HepG2 (cell line): ENCODE data around the gene SURF6. TPM values are rescaled to one million over a fixed set of nuclear protein-coding genes. Genes with fewer than 3 reads are reported as not detected.

ENCODE experiments used
- ATAC-seq: fragments of 200-7000 bp; cut with Tn5 transposase; 3 replicates; pipeline ENCODE4 v1.9.1; 2020; ENCODE audit warnings: mild to moderate bottlenecking, moderate library complexity
- BruUV-seq: library from RNA; stranded (reverse); fragments of 400-500 nt; replicated peaks from 2 replicates; lab custom pipeline; 2021; lab: Mats Ljungman, UMichigan
- CTCF ChIA-PET: fragments of 300-600 bp; formaldehyde crosslinking; extraction: SDS; loops from one replicate; lab custom pipeline; 2021; ENCODE audit warnings: low total read pairs, inconsistent platforms, low intra/inter-chr PET ratio; lab: Yijun Ruan, JAX
- POLR2A ChIA-PET: fragments of 350-600 bp; sonication (Branson Sonifier 250); formaldehyde crosslinking; loops from one replicate; lab custom pipeline; 2020; ENCODE audit warnings: antibody characterized with exemption, inconsistent platforms; lab: Yijun Ruan, JAX
- DNase-seq: peaks from one replicate; pipeline ENCODE4 v3.0.0-alpha.2; 2015; ENCODE audit warnings: low spot score
- FAIRE-seq: peaks from 3 replicates; lab custom pipeline; 2011; peaks lifted over from hg19 to GRCh38; lab: Jason Lieb, UNC
- H2AFZ ChIP-seq: one replicate; pipeline ENCODE4 v1.6.1; 2011; ENCODE audit warnings: low read length, inconsistent platforms
- H3K27ac ChIP-seq: fragments of 300-600 bp; 3 replicates; pipeline ENCODE4 v1.8.0; 2011; ENCODE audit warnings: mixed run types, mild to moderate bottlenecking, mixed read lengths, low read length, inconsistent platforms; ENCODE audit not compliant: insufficient read depth; ENCODE audit errors: extremely low read length
- H3K27me3 ChIP-seq, 2 experiments: fragments of 200-600 bp in 1 of 2; 2 replicates in 1 of 2; 3 replicates in 1 of 2; pipeline versions ENCODE4 v1.6.0 to v1.8.0; 2011; ENCODE audit warnings: low read length in 2 of 2, mild to moderate bottlenecking in 2 of 2, moderate library complexity in 2 of 2, inconsistent platforms in 1 of 2; ENCODE audit not compliant: insufficient read depth in 2 of 2, control insufficient read depth in 1 of 2
- H3K36me3 ChIP-seq, 2 experiments: fragments of 200-600 bp in 1 of 2; replicated peaks in 1 of 2; 2 replicates in 1 of 2; 3 replicates in 1 of 2; pipeline versions ENCODE4 v1.5.1 to v1.8.0; 2011; ENCODE audit warnings: low read length in 2 of 2, inconsistent platforms in 1 of 2; ENCODE audit not compliant: insufficient read depth in 2 of 2, control insufficient read depth in 1 of 2
- H3K4me1 ChIP-seq: 2 replicates; pipeline ENCODE4 v1.5.1; 2012; ENCODE audit warnings: low read length, inconsistent platforms; ENCODE audit not compliant: insufficient read depth
- H3K4me2 ChIP-seq: 2 replicates; pipeline ENCODE4 v1.6.0; 2011; ENCODE audit warnings: low read depth, low read length, inconsistent platforms
- H3K4me3 ChIP-seq, 3 experiments: fragments of 200-600 bp in 1 of 3; sonication (generic), shearing (Covaris generic) in 1 of 3; replicated peaks in 1 of 3; 2 replicates each; pipeline ENCODE4 v1.5.1; 2011 to 2016; ENCODE audit warnings: low read length in 3 of 3, inconsistent platforms in 2 of 3, low read depth in 2 of 3, mild to moderate bottlenecking in 2 of 3, control low read depth in 1 of 3, mixed read lengths in 1 of 3; ENCODE audit not compliant: insufficient read depth in 1 of 3
- H3K79me2 ChIP-seq: one replicate; pipeline ENCODE4 v1.6.1; 2011; ENCODE audit warnings: low read length, inconsistent platforms; ENCODE audit not compliant: insufficient read depth
- H3K9ac ChIP-seq: 2 replicates; pipeline ENCODE4 v1.6.0; 2011; ENCODE audit warnings: mild to moderate bottlenecking, low read depth, low read length, inconsistent platforms; ENCODE audit not compliant: insufficient read depth
- H3K9me3 ChIP-seq: 2 replicates; pipeline ENCODE4 v1.5.1; 2012; ENCODE audit warnings: mild to moderate bottlenecking, low read length
- H4K20me1 ChIP-seq: 2 replicates; pipeline ENCODE4 v1.6.0; 2011; ENCODE audit warnings: inconsistent platforms, mild to moderate bottlenecking, low read length, moderate library complexity; ENCODE audit not compliant: insufficient read depth
- AGO2 ChIP-seq: fragments of 200-400 bp; formaldehyde crosslinking; optimal IDR thresholded peaks from 2 replicates; pipeline ENCODE3; 2017; ENCODE audit warnings: mild to moderate bottlenecking, low read depth, low read length, moderate library complexity
- ELF1 ChIP-seq: sonication (generic); formaldehyde crosslinking; IDR thresholded peaks from 2 replicates; pipeline ENCODE4 v1.4.0; 2020; ENCODE audit warnings: missing genetic modification reagents
- POLR2G ChIP-seq: fragments of 200-400 bp; formaldehyde crosslinking; IDR thresholded peaks from 2 replicates; pipeline ENCODE4 v1.6.1; 2018; ENCODE audit warnings: mild to moderate bottlenecking, low read depth, low read length, moderate library complexity
- RBM22 ChIP-seq: fragments of 200-400 bp; formaldehyde crosslinking; optimal IDR thresholded peaks from 2 replicates; pipeline ENCODE3; 2017; ENCODE audit warnings: mild to moderate bottlenecking, low read length, moderate library complexity
- ZKSCAN5 ChIP-seq: sonication (generic); formaldehyde crosslinking; IDR thresholded peaks from 2 replicates; pipeline ENCODE4 v1.5.1; 2020; ENCODE audit warnings: mild to moderate bottlenecking, missing genetic modification reagents
- WGBS: methylation state at CpG from one replicate; pipeline ENCODE4 v1.1.6; 2017; ENCODE audit warnings: low lambda C conversion rate; 5-methylcytosine and 5-hydroxymethylcytosine counted together
- in situ Hi-C: cut with HindIII; loops from 2 replicates; pipeline ENCODE4 v1.10.0; 2017; ENCODE audit warnings: low pct_unique_long_range_greater_than_20kb; ENCODE audit not compliant: extremely low pct_ligation_motif_present
- intact Hi-C: fragments of 100-400 bp; cut with micrococcal nuclease; formaldehyde crosslinking; loops from one replicate; pipeline ENCODE4 v1.10.0; 2022; ENCODE audit not compliant: unreplicated experiment
- polyA plus RNA-seq, 8 experiments: library from polyadenylated mRNA; depleted of rRNA in 3 of 8; stranded (reverse) in 7 of 8; unstranded in 1 of 8; fragments of >200 nt; fragmentation: Illumina TruSeq in 4 of 8; extraction: Trizol in 4 of 8; gene quantifications; 2 replicates each; pipeline versions ENCODE4 v1.2.1 to v1.2.3, GENCODE V29; 2011 to 2016; ENCODE audit warnings: low read depth in 4 of 8, missing spikeins in 1 of 8, mixed read lengths in 1 of 8; ENCODE audit not compliant: insufficient read depth in 1 of 8
- total RNA-seq, 5 experiments: library from RNA; depleted of rRNA; stranded (reverse); fragments of >200 nt; fragmentation: Illumina TruSeq; extraction: Trizol; gene quantifications; 2 replicates each; pipeline ENCODE4 v1.2.3, GENCODE V29; 2016; ENCODE audit warnings: low read depth in 1 of 5

SURF6 gene
- total and polyA plus RNA-seq, 2 of the 13 experiments (the other 11 are each of a cell fraction or from before 2014, with no cell fraction given): 5.9 to 14.7 TPM

DNA sequence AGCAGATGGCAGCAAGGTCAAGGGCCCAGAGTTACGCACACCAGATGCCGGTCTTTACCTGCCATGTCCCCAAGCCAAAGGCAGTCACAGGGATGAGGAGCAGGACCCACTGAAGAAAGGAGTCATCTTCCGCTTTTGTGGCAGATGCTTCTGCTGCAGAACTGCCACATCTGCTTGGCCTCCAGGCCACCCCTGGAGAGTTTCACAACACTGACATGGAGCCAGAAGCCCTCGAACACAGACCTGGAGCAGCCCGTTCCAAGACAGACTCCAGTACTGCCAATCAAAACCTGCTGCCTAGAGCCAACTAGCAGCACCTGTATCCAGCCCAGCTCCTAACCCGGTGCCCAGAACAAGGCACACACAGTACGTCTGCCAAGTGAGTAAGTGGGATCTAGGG, 18.8 kb upstream of the SURF6 start:
- H3K4me3 ChIP-seq: peak overlapping the region in 1 of 3 experiments; percentile 91; a peak in 1 of 6 replicates
- no peak overlapping the region for H2AFZ ChIP-seq
- POLR2A ChIA-PET: interaction anchor here (0.9 to 1.9 kb wide), 4 partner anchors 8 to 105 kb away, joined by 3 to 6 read pairs (median 4); partner anchors contain the start of gene CACFD1
- CTCF ChIA-PET: no interaction called here
- H3K4me1 ChIP-seq: peaks cover 44% of the 10 kb centered on the region
- H4K20me1 ChIP-seq: peaks cover 17% of the 10 kb centered on the region
- H3K36me3 ChIP-seq: peaks cover 18 to 46% of the 10 kb centered on the region in 2 experiments
- no peak for FAIRE-seq
- H3K4me2 ChIP-seq: peak overlapping the region; percentile 86
- ATAC-seq: no peak
- peak; percentile 24 for TF ChIP-seq AGO2
- no peak for TF ChIP-seq ZKSCAN5 (CRISPR knock-in tag)
- TF ChIP-seq, all 625 proteins: peak for 1
- Histone ChIP-seq H3K9me3 (no peaks in the 10 kb centered on the region), H3K9ac (peak overlapping the region; percentile 89; the same call in 1 of the 2 replicates), H3K27me3 (no peaks in the 10 kb centered on the region; a peak in 1 of 5 replicates), H3K79me2 (peaks cover 15% of the 10 kb centered on the region), H3K27ac (peak overlapping the region; percentile 14)
- 93% methylated on average over 4 of the region's 7 CpGs for WGBS
- in situ Hi-C loops: loop anchor here (5.0 kb wide), 2 partner anchors 53 to 133 kb away; no protein-coding TSS in a partner anchor
- BruUV-seq: no TSS peak
- intact Hi-C loops: loop anchor here (5.0 kb wide), 2 partner anchors 43 to 133 kb away; no protein-coding TSS in a partner anchor
- no peak for DNase-seq

DNA sequence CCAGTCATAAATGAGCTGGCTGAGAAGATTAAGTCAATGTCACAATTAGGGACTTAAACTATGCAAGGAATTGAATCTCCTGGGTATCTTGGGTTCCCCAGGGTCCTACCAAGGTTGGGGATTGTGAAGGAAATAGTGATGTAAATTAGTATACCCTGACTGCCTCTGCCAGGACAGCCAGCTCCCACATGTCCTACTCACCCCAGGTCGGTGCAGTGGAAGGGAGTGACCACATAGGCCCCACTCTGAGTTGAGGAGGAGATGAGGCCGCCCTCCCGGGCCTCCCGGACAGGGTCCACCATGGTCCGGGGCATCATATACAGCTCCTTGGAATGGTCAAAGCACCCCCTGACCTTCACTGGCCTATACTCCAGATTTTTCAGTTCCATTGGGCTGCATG, 17.6 kb upstream of the SURF6 start:
- TF ChIP-seq POLR2G: peak; percentile 41; the same call in 1 of the 2 replicates
- TF ChIP-seq ELF1 (CRISPR knock-in tag): no peak
- TF ChIP-seq RBM22: peak; percentile 44
- Histone ChIP-seq H3K4me1 (peaks cover 50% of the 10 kb centered on the region), H3K27ac (no peak overlapping the region), H4K20me1 (peaks cover 20% of the 10 kb centered on the region), H3K9me3 (no peaks in the 10 kb centered on the region), H3K36me3 (peaks cover 18 to 47% of the 10 kb centered on the region in 2 experiments), H3K9ac (no peak overlapping the region), H2AFZ (no peak overlapping the region), H3K4me3 (no peak overlapping the region), H3K4me2 (no peak overlapping the region), H3K27me3 (no peaks in the 10 kb centered on the region; a peak in 1 of 5 replicates), H3K79me2 (peaks cover 28% of the 10 kb centered on the region)
- ATAC-seq (no peak), FAIRE-seq (no peak), DNase-seq (no peak)
- intact Hi-C loops (no loop called here), in situ Hi-C loops (no loop called here)
- WGBS: no CpG with 5 or more reads among the region's 5 CpGs
- BruUV-seq: no TSS peak
- POLR2A ChIA-PET: no interaction called here
- CTCF ChIA-PET: no interaction called here
